IPS DF 6.9 (cell line): ENCODE results near the gene SFMBT2.

ENCODE experiments used
- DNase-seq: peaks from one replicate; pipeline ENCODE4 v3.0.0-alpha.2; 2013; ENCODE audit warnings: low read depth, low spot score
- H3K27ac ChIP-seq: one replicate; pipeline ENCODE4 v1.5.1; 2013; ENCODE audit warnings: low read length, control low read depth
- H3K27me3 ChIP-seq: 2 replicates; pipeline ENCODE4 v1.6.1; 2013; ENCODE audit warnings: mild to moderate bottlenecking, low read length; ENCODE audit not compliant: control insufficient read depth, insufficient read depth
- H3K36me3 ChIP-seq: 2 replicates; pipeline ENCODE4 v1.6.1; 2013; ENCODE audit warnings: low read length; ENCODE audit not compliant: control insufficient read depth, insufficient read depth
- H3K4me1 ChIP-seq: 2 replicates; pipeline ENCODE4 v1.6.1; 2013; ENCODE audit warnings: low read length; ENCODE audit not compliant: control insufficient read depth, insufficient read depth
- H3K4me3 ChIP-seq: 2 replicates; pipeline ENCODE4 v1.5.1; 2013; ENCODE audit warnings: mild to moderate bottlenecking, low read length
- H3K9me3 ChIP-seq: 2 replicates; pipeline ENCODE4 v1.6.1; 2013; ENCODE audit warnings: low read length, inconsistent platforms; ENCODE audit not compliant: control insufficient read depth, insufficient read depth
- WGBS: extraction: QIAGEN DNeasy Blood & Tissue Kit; methylation state at CpG from one replicate; pipeline ENCODE4 v1.1.7; 2013; ENCODE audit warnings: mixed read lengths, missing lambda C conversion rate; ENCODE audit not compliant: insufficient read length, insufficient coverage; 5-methylcytosine and 5-hydroxymethylcytosine counted together

Gene SFMBT2

GRCh38 chr10:7275761-7276440, 134.9 kb downstream of the SFMBT2 start:
- no peaks in the 10 kb centered on the region for H3K9me3 ChIP-seq
- H3K4me1 ChIP-seq = no peaks in the 10 kb centered on the region
- H3K4me3 ChIP-seq = no peak overlapping the region
- H3K27ac ChIP-seq = no peak overlapping the region
- WGBS = no CpG with 5 or more reads among the region's 12 CpGs
- H3K27me3 ChIP-seq = no peaks in the 10 kb centered on the region
- no peaks in the 10 kb centered on the region for H3K36me3 ChIP-seq
- DNase-seq = no peak

DNA sequence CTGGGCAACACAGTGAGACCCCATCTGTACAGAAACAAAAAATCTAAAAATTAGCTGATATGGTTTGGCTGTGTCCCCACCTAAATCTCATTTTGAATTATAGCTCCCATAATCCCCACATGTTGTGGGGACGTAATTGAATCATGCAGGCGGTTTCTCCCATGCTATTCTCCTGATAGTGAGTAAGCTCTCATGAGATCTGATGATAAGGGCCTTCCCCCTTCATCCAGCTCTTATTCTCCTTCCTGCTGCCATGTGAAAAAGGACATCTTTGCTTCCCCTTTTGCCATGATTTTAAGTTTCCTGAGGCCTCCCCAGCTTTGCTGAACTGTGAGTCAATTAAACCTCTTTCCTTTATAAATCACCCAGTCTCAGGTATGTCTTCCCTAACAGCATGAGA, 136.5 kb downstream of the SFMBT2 start:
- WGBS = no CpG with 5 or more reads among the region's 2 CpGs
- Histone ChIP-seq H3K27ac (no peak overlapping the region), H3K9me3 (no peaks in the 10 kb centered on the region), H3K27me3 (no peaks in the 10 kb centered on the region), H3K4me3 (no peak overlapping the region), H3K36me3 (no peaks in the 10 kb centered on the region), H3K4me1 (no peaks in the 10 kb centered on the region)
- DNase-seq = no peak

GRCh38 chr10:7272008-7272407, 138.8 kb downstream of the SFMBT2 start:
- Histone ChIP-seq H3K9me3 (no peaks in the 10 kb centered on the region), H3K4me1 (no peaks in the 10 kb centered on the region), H3K27me3 (no peaks in the 10 kb centered on the region), H3K27ac (no peak overlapping the region), H3K36me3 (no peaks in the 10 kb centered on the region), H3K4me3 (no peak overlapping the region)
- no peak for DNase-seq
- no CpG with 5 or more reads among the region's 4 CpGs for WGBS

DNA sequence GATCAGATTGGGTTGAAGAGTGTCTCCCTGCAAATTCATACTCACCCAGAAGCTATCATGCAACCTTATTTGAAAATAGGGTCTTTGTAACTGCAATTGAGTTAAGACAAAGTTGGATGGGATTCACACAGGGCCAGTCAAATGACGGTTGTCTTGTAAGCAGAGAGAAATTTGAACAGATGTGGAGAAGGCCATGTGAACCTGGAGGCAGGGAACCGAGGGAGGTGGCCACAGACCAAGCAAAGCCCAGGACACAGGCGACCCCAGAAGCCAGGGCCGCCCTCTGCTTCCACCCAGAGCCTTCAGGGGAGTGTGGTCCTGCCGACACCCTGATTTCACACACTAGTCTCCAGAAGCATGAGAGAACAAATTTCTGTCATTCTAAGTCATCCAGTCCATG, 140.8 kb downstream of the SFMBT2 start:
- no peak overlapping the region for H3K27ac ChIP-seq
- H3K36me3 ChIP-seq = no peaks in the 10 kb centered on the region
- DNase-seq = no peak
- H3K27me3 ChIP-seq = no peaks in the 10 kb centered on the region
- no peaks in the 10 kb centered on the region for H3K9me3 ChIP-seq
- no peaks in the 10 kb centered on the region for H3K4me1 ChIP-seq
- no peak overlapping the region for H3K4me3 ChIP-seq
- WGBS = no CpG with 5 or more reads among the region's 5 CpGs

DNA sequence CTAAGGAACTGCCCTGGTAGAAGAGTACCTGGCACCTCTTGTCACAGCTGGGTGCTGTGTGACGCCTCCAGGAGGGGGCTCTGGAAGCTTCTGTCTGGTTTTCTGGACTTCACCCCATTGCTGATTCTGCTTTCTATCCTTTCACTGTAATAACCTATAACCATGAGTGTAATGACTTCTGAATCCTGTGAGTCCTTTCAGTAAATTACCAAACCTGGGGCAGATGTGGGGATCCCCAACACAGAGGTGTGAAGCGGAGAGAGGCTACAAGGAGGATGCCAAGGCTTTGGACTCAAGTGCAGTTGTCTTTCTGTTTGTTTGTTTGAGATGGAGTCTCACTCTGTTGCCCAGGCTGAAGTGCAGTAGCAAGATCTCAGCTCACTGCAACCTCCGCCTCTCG, 143.7 kb downstream of the SFMBT2 start:
- H3K27me3 ChIP-seq = no peaks in the 10 kb centered on the region
- no peaks in the 10 kb centered on the region for H3K36me3 ChIP-seq
- no peak overlapping the region for H3K27ac ChIP-seq
- WGBS = no CpG with 5 or more reads among the region's 4 CpGs
- no peaks in the 10 kb centered on the region for H3K4me1 ChIP-seq
- no peak for DNase-seq
- H3K9me3 ChIP-seq = no peaks in the 10 kb centered on the region
- no peak overlapping the region for H3K4me3 ChIP-seq

DNA sequence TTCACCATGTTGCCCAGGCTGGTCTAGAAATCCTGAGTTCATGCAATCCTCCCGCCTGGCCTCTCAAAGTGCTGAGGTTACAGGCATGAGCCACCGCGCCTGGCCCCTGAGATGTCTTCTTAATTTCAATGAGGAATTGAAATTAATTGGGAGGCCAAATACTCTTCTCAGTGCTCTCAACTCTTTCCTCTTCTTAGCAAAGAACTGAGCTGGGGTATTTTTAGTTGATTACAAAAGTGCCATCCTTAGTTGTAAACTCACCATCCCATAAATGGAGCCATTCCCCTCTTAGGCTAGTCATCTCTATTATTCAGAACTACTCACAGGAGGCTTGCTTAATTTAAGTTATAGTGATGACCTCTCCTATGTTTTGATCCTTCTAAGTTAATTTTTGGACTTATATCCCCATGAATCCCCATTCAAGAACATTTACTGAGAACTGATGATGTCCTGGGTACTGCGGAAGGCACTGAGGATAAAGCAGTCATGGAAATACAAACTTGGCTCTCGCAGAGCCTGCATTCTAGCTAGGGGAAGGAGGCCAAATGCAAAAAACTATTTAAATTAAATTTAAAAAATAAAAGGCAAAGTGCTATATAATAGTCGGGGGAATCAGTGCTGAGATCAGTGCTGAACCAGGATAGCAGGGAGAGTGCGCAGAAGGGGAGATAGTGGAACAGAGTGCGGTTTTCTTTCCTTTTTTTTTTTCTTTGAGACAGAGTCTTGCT, 145.3 kb downstream of the SFMBT2 start:
- Histone ChIP-seq H3K4me1 (no peaks in the 10 kb centered on the region), H3K9me3 (no peaks in the 10 kb centered on the region), H3K27ac (no peak overlapping the region), H3K36me3 (no peaks in the 10 kb centered on the region), H3K4me3 (no peak overlapping the region), H3K27me3 (no peaks in the 10 kb centered on the region)
- no peak for DNase-seq
- no CpG with 5 or more reads among the region's 8 CpGs for WGBS

GRCh38 chr10:7264313-7264756, 146.5 kb downstream of the SFMBT2 start:
- Histone ChIP-seq H3K27me3 (no peaks in the 10 kb centered on the region), H3K4me3 (no peak overlapping the region), H3K36me3 (no peaks in the 10 kb centered on the region), H3K27ac (no peak overlapping the region), H3K4me1 (no peaks in the 10 kb centered on the region), H3K9me3 (no peaks in the 10 kb centered on the region)
- DNase-seq = no peak
- WGBS = no CpG with 5 or more reads among the region's 7 CpGs

GRCh38 chr10:7263616-7264015, 147.2 kb downstream of the SFMBT2 start:
- Histone ChIP-seq H3K27ac (no peak overlapping the region), H3K36me3 (0 out of 2 replicates have a peak, but pooled peaks cover 3% of the 10 kb centered on the region), H3K4me1 (no peaks in the 10 kb centered on the region), H3K9me3 (no peaks in the 10 kb centered on the region), H3K27me3 (no peaks in the 10 kb centered on the region), H3K4me3 (no peak overlapping the region)
- WGBS = no CpG with 5 or more reads among the region's 5 CpGs
- DNase-seq = no peak

DNA sequence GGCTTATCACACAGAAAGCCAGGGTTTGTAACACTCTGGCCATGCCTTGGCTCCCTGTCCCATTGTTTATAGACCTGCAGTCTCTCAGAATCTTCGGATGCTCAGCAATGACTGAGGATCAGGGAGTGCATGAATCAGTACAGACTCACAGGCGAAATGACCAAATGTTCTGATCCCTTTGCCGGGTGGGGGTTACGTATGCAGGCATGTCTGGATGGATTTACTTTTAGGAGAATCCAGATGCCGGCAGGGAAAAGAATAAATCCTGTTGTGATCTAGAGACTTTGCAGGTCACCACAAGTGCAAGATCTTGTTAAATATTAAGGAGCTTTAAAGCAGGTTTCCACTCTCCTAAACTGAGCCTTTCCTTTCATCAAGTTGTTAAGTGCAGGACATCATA, 149.5 kb downstream of the SFMBT2 start:
- Histone ChIP-seq H3K9me3 (no peaks in the 10 kb centered on the region), H3K4me3 (no peak overlapping the region), H3K27ac (no peak overlapping the region), H3K36me3 (0 out of 2 replicates have a peak, but pooled peaks cover 3% of the 10 kb centered on the region), H3K4me1 (no peaks in the 10 kb centered on the region), H3K27me3 (no peaks in the 10 kb centered on the region)
- DNase-seq = no peak
- WGBS = no CpG with 5 or more reads among the region's 5 CpGs

- Histone ChIP-seq H3K27ac (no peak overlapping the region), H3K4me3 (no peak overlapping the region), H3K36me3 (0 out of 2 replicates have a peak, but pooled peaks cover 3% of the 10 kb centered on the region), H3K4me1 (no peaks in the 10 kb centered on the region), H3K9me3 (no peaks in the 10 kb centered on the region), H3K27me3 (no peaks in the 10 kb centered on the region)
- DNase-seq = no peak
- no CpG with 5 or more reads among the region's 8 CpGs for WGBS
Observed at GRCh38 chr10:7260912-7261311, 149.9 kb downstream of the SFMBT2 start.
